PC-3 (cell line): Measurements from ENCODE around the gene HDLBP.

Experiments used
- CTCF ChIP-seq: fragments of 300-600 bp; sonication (generic); conservative IDR thresholded peaks from 2 replicates; pipeline ENCODE4 v1.5.1; 2017; ENCODE audit warnings: antibody characterized with exemption, low read depth, mild to moderate bottlenecking, low read length
- EZH2 ChIP-seq: fragments of 300-600 bp; sonication (generic); IDR thresholded peaks from one replicate; pipeline ENCODE4 v1.6.1; 2017; ENCODE audit warnings: antibody characterized with exemption, mild to moderate bottlenecking, low read length; ENCODE audit not compliant: unreplicated experiment
- EZH2phosphoT487 ChIP-seq: fragments of 300-600 bp; sonication (generic); IDR thresholded peaks from 2 replicates; pipeline ENCODE4 v1.6.1; 2018; ENCODE audit warnings: mild to moderate bottlenecking, antibody characterized with exemption, low read length, borderline replicate concordance

GRCh38 chr2:241344925-241345651, 29.6 kb upstream of the HDLBP start:
- TF ChIP-seq CTCF = no peak
- TF ChIP-seq EZH2 = no peak
- TF ChIP-seq EZH2phosphoT487 = no peak
